Measurements from ENCODE around the gene UMODL1. TPM values are rescaled to one million over a fixed set of nuclear protein-coding genes. Genes with fewer than 3 reads are reported as not detected.

UMODL1 gene
- total RNA-seq, 2 experiments from 2014 or later: not detected

- ATAC-seq: no peak
- Mint-ChIP-seq H3K4me3 (no peak overlapping the region), H3K9me3 (no peaks in the 10 kb centered on the region), H3K36me3 (ENCODE audit: low read depth) (no peaks in the 10 kb centered on the region), H3K27me3 (no peaks in the 10 kb centered on the region), H3K4me1 (ENCODE audit: low read depth) (peaks cover 26% of the 10 kb centered on the region), H3K27ac (no peak overlapping the region)
- ChIA-PET POLR2A (no interaction called here), CTCF (no interaction called here)
- no peak for DNase-seq
- TF ChIP-seq, protein P1, sequence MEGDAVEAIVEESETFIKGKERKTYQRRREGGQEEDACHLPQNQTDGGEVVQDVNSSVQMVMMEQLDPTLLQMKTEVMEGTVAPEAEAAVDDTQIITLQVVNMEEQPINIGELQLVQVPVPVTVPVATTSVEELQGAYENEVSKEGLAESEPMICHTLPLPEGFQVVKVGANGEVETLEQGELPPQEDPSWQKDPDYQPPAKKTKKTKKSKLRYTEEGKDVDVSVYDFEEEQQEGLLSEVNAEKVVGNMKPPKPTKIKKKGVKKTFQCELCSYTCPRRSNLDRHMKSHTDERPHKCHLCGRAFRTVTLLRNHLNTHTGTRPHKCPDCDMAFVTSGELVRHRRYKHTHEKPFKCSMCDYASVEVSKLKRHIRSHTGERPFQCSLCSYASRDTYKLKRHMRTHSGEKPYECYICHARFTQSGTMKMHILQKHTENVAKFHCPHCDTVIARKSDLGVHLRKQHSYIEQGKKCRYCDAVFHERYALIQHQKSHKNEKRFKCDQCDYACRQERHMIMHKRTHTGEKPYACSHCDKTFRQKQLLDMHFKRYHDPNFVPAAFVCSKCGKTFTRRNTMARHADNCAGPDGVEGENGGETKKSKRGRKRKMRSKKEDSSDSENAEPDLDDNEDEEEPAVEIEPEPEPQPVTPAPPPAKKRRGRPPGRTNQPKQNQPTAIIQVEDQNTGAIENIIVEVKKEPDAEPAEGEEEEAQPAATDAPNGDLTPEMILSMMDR (IDR thresholded peaks at IDR 0.05): no peak
- intact Hi-C loops (cut with micrococcal nuclease): no loop called here
Observed at GRCh38 chr21:42067531-42068255, 3.4 kb upstream of the UMODL1 start.

- Mint-ChIP-seq H3K4me3 (no peak overlapping the region), H3K27me3 (no peaks in the 10 kb centered on the region), H3K4me1 (ENCODE audit: low read depth) (peaks cover 21% of the 10 kb centered on the region), H3K9me3 (no peaks in the 10 kb centered on the region), H3K36me3 (ENCODE audit: low read depth) (no peaks in the 10 kb centered on the region), H3K27ac (no peak overlapping the region)
- TF ChIP-seq, protein P1 (IDR thresholded peaks at IDR 0.05): no peak
- DNase-seq: no peak
- intact Hi-C loops (cut with micrococcal nuclease): no loop called here
- ChIA-PET CTCF (no interaction called here), POLR2A (no interaction called here)
- ATAC-seq: no peak
Observed at GRCh38 chr21:42068256-42068545, 2.9 kb upstream of the UMODL1 start.

DNA sequence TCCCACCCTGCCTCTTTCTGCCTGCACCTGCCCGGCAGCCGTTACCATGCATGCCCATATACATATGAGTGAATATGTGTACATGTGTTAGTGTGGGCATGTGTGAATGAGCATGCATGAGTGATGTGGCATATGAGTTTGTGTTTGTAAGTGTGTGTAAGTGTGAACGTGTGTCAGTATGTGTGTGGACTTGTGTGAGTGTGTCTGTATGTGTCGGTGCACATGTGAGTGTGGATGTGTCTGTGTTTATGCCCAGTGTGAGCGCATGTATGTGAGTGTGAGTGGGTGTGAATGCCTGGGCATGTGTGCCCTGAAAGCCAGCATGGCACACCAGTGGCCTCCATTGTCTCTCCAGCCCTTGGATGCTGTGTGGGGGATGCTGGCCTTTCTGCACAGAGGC is 2.5 kb upstream of the UMODL1 start:
- DNase-seq (no peak), ATAC-seq (no peak)
- no peaks in the 10 kb centered on the region for H3K27me3 Mint-ChIP-seq
- H3K36me3 Mint-ChIP-seq (ENCODE audit: low read depth): no peaks in the 10 kb centered on the region
- no peak overlapping the region for H3K4me3 Mint-ChIP-seq
- TF ChIP-seq, protein P1 (IDR thresholded peaks at IDR 0.05): no peak
- no peak overlapping the region for H3K27ac Mint-ChIP-seq
- CTCF ChIA-PET: no interaction called here
- H3K9me3 Mint-ChIP-seq: no peaks in the 10 kb centered on the region
- POLR2A ChIA-PET: no interaction called here
- peaks cover 18% of the 10 kb centered on the region for H3K4me1 Mint-ChIP-seq (ENCODE audit: low read depth)
- intact Hi-C loops (cut with micrococcal nuclease): no loop called here

- POLR2A ChIA-PET: no interaction called here
- peaks cover 13% of the 10 kb centered on the region for H3K4me1 Mint-ChIP-seq (ENCODE audit: low read depth)
- TF ChIP-seq, protein P1 (IDR thresholded peaks at IDR 0.05): no peak
- no peaks in the 10 kb centered on the region for H3K36me3 Mint-ChIP-seq (ENCODE audit: low read depth)
- ATAC-seq (no peak), DNase-seq (no peak)
- no peaks in the 10 kb centered on the region for H3K9me3 Mint-ChIP-seq
- no peak overlapping the region for H3K27ac Mint-ChIP-seq
- no peak overlapping the region for H3K4me3 Mint-ChIP-seq
- intact Hi-C loops (cut with micrococcal nuclease): no loop called here
- CTCF ChIA-PET: no interaction called here
- no peaks in the 10 kb centered on the region for H3K27me3 Mint-ChIP-seq
Observed at GRCh38 chr21:42069327-42069726, 1.8 kb upstream of the UMODL1 start.

- TF ChIP-seq, protein P1 (IDR thresholded peaks at IDR 0.05): no peak
- Mint-ChIP-seq H3K4me1 (ENCODE audit: low read depth) (peaks cover 8% of the 10 kb centered on the region), H3K27me3 (no peaks in the 10 kb centered on the region), H3K4me3 (no peak overlapping the region), H3K36me3 (ENCODE audit: low read depth) (no peaks in the 10 kb centered on the region), H3K27ac (no peak overlapping the region), H3K9me3 (no peaks in the 10 kb centered on the region)
- DNase-seq: no peak
- ATAC-seq: no peak
- ChIA-PET CTCF (no interaction called here), POLR2A (no interaction called here)
- intact Hi-C loops (cut with micrococcal nuclease): no loop called here
Observed at GRCh38 chr21:42069843-42070242, 1.3 kb upstream of the UMODL1 start.

All from activated CD8-positive, alpha-beta T cell treated with anti-CD3 and anti-CD28 coated beads for 36 hours (primary cell).